Measurements from ENCODE around the gene GTF3A.
A peak's percentile ranks its signal among the peaks of the same experiment; 100 is the strongest.

The GTF3A gene

DNA sequence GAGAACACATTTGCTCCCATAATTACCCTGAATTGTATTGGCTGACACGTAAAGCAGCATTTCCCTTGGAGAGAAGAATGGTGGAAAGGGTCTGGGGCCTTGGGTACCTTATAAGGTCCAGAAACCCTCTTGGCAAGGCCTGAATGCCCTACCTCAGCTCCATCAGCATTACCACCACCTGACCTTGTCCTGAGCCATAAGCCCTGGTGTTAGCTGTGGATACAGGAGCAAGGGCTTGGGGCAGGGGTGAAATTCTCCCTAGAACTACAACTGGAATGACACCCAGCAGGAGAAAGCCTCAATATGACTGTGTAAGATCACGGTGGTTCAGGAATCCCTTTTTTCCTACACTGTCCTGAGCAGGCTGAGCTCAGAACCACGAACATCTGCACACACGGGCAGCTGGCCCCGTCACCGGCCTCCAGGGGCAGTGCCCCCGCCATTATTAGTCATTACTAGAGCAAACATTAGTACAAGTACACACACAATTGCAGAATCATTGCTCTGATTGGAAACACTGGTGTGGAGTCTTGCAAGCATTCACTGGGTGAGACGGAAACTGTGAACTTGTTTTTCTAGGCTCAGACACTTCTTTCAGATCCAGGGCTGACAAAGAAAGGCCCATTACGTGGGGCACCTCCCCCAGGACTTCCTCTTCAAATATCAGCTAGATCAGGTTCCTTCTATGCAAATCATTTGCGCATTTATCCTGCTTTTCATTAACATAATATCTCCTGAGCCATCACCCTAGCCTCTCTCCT is 52.7 kb downstream of the GTF3A start:
- peaks cover 2% of the 10 kb centered on the region for H3K9me3 ChIP-seq
- in situ Hi-C loops (cut with MboI; ENCODE audit: low sequenced_read_pairs), result no loop called here
- no peaks in the 10 kb centered on the region for H3K27me3 ChIP-seq (ENCODE audit: low read depth)
- DNase-seq (ENCODE audit: low spot score in 2 of 2), result no peak
- H3K36me3 ChIP-seq (replicated peaks), result no peaks in the 10 kb centered on the region
- no peak overlapping the region for H3K4me3 ChIP-seq
- no peaks in the 10 kb centered on the region for H3K4me1 ChIP-seq

DNA sequence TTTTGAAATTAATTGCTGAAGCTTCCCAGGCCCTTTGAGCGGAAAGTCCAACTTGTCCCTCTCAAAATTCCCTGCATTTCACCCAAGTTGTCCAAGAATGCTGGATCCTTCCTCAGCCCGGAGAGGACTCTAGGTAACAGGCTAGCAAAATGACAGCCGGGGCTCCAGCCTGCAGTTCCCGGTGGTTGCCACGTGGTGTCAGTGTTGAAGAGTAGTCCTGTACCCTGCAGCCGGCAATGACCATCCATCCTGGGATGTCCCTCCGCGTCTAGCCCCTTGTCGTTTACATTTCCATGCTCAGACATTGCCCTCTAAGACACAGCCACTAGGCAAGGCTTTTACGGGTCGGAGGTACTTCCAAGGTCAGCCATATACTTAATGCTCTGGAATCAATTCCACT is 57.3 kb downstream of the GTF3A start:
- Histone ChIP-seq H3K4me1 (no peaks in the 10 kb centered on the region), H3K4me3 (no peak overlapping the region), H3K27me3 (ENCODE audit: low read depth) (no peaks in the 10 kb centered on the region), H3K36me3 (replicated peaks) (no peaks in the 10 kb centered on the region), H3K9me3 (peaks cover 2% of the 10 kb centered on the region)
- DNase-seq (ENCODE audit: low spot score in 2 of 2), result peak; percentile 21 to 75
- in situ Hi-C loops (cut with MboI; ENCODE audit: low sequenced_read_pairs), result no loop called here

DNA sequence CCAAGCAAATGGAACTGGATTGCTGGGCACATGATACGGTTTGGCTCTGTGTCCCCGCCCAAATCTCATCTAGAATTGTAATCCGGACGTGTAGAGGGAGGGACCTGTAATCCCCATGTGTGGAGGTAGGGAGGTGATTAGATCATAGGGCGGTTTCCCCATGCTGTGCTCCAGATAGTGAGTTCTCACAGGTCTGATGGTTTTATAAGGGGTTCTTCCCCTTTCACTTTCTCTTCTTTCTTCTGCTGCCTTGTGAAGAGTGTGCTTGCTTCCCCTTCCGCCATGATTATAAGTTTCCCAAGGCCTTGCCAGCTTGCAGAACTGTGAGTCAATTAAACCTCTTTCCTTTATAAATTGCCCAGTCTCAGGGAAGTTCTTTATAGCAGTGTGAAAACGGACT is 58.6 kb downstream of the GTF3A start:
- Histone ChIP-seq H3K4me3 (no peak overlapping the region), H3K9me3 (peaks cover 2% of the 10 kb centered on the region)
- in situ Hi-C loops (cut with MboI; ENCODE audit: low sequenced_read_pairs), result no loop called here

DNA sequence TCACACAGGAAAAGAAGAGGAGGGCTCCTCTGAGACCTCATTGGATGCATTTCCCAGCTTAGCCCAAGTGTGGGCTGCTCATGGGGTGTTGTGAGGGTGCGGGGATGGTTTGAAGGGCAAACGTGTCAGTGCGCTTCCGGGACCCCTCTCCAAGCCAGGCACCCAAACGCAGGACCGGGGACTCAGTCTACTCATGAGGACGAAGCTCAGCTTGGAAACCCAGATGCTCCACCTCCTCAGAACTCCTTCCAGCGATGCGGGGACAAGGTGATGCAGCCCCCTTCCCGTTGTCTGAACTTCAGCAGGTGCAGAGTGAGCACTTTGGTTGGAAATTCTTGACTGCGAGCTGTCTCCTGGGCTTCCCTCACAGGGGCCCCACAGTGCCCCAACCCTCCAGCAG is 59.0 kb downstream of the GTF3A start:
- in situ Hi-C loops (cut with MboI; ENCODE audit: low sequenced_read_pairs), result no loop called here
- DNase-seq (ENCODE audit: low spot score in 2 of 2), result no peak
- Histone ChIP-seq H3K9me3 (peaks cover 2% of the 10 kb centered on the region), H3K27me3 (ENCODE audit: low read depth) (no peaks in the 10 kb centered on the region), H3K4me1 (no peaks in the 10 kb centered on the region), H3K4me3 (no peak overlapping the region), H3K36me3 (replicated peaks) (no peaks in the 10 kb centered on the region)

More for the DNA sequence above, 58.6 kb downstream of the GTF3A start:
- Histone ChIP-seq H3K27me3 (ENCODE audit: low read depth) (no peaks in the 10 kb centered on the region), H3K4me1 (no peaks in the 10 kb centered on the region), H3K36me3 (replicated peaks) (no peaks in the 10 kb centered on the region)
- DNase-seq (ENCODE audit: low spot score in 2 of 2), result no peak
